ENCODE data around the gene GSK3B. TPM values are rescaled to one million over a fixed set of nuclear protein-coding genes. Genes with fewer than 3 reads are reported as not detected.

Gene GSK3B
- total RNA-seq, 4 donors from 2014 or later = 26.3 to 43.0 (median 31.8) TPM

GRCh38 chr3:119930286-119930685 lies 164.0 kb downstream of the GSK3B start:
- DNase-seq (ENCODE audit: low spot score) (no peak), ATAC-seq (ENCODE audit: low FRiP score) (no peak)
- no peak for TF ChIP-seq CTCF (IDR thresholded peaks at IDR 0.05)

GRCh38 chr3:119927190-119927589 lies 167.1 kb downstream of the GSK3B start:
- no peak for ATAC-seq (ENCODE audit: low FRiP score)
- DNase-seq (ENCODE audit: low spot score) = no peak
- TF ChIP-seq CTCF (IDR thresholded peaks at IDR 0.05) = no peak

- no peak for TF ChIP-seq CTCF (IDR thresholded peaks at IDR 0.05)
- DNase-seq (ENCODE audit: low spot score) (no peak), ATAC-seq (ENCODE audit: low FRiP score) (no peak)
Measured at GRCh38 chr3:119924111-119925094, 169.8 kb downstream of the GSK3B start.

GRCh38 chr3:119918992-119919933 lies 175.0 kb downstream of the GSK3B start:
- no peak for TF ChIP-seq CTCF (IDR thresholded peaks at IDR 0.05)
- no peak for ATAC-seq (ENCODE audit: low FRiP score)
- DNase-seq (ENCODE audit: low spot score) = no peak

- ATAC-seq (ENCODE audit: low FRiP score) = no peak
- no peak for TF ChIP-seq CTCF (IDR thresholded peaks at IDR 0.05)
- DNase-seq (ENCODE audit: low spot score) = no peak
Measured at GRCh38 chr3:119913021-119913420, 181.2 kb downstream of the GSK3B start.

- TF ChIP-seq CTCF (IDR thresholded peaks at IDR 0.05) = no peak
- DNase-seq (ENCODE audit: low spot score) = no peak
- ATAC-seq (ENCODE audit: low FRiP score) = no peak
Measured at GRCh38 chr3:119912220-119912619, 182.0 kb downstream of the GSK3B start.
